HK-2 (cell line): ENCODE measurements around the gene DYRK2.
"Not testable (repeated sequence)": the region's sequence is repeated elsewhere in the genome, so short reads cannot be mapped to it uniquely, and the experiment has no call there.

Experiments
- DNase-seq: peaks from one replicate; pipeline ENCODE4 v3.0.0-alpha.2; 2018; ENCODE audit not compliant: unreplicated experiment

DYRK2 gene

GRCh38 chr12:67671419-67671818 is 22.9 kb downstream of the DYRK2 start:
- DNase-seq = no peak

DNA sequence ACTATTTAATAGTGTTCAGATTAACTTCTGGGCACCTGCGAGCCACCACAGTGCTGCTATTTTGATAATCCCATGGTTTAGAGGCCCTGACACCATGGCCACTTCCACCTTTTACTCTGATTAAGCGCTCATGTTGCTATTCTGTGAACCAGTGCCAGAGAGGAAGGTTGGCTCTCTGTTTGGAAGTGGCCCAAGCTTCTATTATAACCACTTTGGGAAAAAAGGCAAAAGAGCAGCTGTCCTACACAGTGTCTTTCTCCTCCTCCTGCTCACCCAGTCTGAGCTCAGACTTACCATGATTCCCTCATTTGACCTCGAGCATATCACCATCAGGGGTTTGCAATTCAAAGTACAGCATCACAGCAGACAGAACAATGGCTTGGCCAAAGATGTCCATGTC is 23.3 kb downstream of the DYRK2 start:
- no peak for DNase-seq

DNA sequence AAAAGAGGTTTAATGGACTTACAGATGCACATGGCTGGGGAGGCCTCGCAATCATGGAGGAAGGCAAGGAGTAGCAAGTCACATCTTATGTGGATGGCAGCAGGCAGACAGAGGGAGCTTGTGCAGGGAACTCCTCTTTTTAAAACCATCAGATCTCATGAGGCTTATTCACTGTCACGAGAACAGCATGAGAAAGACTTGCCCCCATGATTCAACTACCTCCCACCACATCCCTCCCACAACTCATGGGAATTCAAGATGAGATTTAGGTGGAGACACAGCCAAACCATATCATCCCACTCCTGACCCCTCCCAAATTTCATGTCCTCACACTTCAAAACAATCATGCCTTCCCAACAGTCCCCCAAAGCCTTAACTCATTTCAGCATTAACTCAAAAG is 24.0 kb downstream of the DYRK2 start:
- DNase-seq = not testable (repeated sequence)

- not testable (repeated sequence) for DNase-seq
Measured at GRCh38 chr12:67673509-67673908, 25.0 kb downstream of the DYRK2 start.

DNA sequence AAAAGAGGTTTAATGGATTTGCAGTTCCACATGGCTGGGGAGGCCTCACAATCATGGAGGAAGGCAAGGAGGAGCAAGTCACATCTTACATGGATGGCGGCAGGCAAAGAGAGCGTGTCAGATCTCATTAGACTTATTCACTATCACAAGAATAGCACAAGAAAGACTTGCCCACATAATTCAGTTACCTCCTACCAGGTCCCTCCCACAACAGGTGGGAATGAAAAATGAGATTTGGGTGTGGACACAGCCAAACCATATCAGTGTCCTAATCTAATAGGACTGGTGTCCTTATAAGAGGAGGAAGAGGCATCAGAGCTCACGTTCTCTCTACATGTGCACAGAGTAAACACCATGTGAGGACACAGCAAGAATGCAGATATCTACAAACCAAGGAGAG is 25.9 kb downstream of the DYRK2 start:
- DNase-seq = no peak

DNA sequence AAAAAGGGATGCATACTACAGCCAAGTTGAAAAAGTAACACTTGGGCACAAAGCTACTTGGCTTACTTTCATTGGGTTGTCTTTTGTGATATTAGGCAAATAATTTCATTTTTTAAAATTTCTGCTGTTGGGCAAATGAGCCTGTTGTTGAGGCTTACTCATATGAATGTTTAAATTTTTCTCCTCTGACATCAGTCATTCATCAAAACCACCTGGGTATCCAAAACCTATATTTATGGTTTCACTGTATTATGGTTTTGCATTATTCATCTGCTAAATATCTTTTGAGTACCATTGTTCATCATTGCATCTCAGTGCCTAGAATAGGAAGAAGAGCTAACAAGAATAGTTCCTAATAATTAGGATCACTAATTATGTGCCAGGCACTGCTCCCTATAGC is 28.1 kb downstream of the DYRK2 start:
- DNase-seq = no peak

DNA sequence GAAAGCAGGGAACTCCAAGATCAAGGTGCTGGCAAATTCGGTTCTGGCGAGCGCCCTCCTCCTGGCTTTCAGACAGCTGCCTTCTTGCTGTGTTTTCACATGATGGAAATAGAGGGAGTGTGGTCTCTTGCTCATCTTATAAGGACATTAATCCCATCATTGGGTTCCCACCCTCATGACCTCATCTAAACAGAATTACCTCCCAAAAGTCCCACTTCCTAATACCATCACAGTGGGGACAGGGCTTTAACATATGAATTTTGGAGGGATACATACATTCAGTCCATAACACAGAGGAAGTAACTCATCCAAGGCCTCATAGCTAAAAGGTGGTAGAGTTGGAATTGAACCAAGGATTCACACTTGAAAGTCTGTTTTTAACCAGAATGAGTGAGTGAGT is 28.6 kb downstream of the DYRK2 start:
- no peak for DNase-seq

- no peak for DNase-seq
Measured at GRCh38 chr12:67681105-67681778, 32.7 kb downstream of the DYRK2 start.

- no peak for DNase-seq
Measured at GRCh38 chr12:67681941-67682620, 33.5 kb downstream of the DYRK2 start.

- DNase-seq = no peak
Measured at GRCh38 chr12:67689385-67689784, 40.8 kb downstream of the DYRK2 start.

GRCh38 chr12:67690656-67691055 is 42.1 kb downstream of the DYRK2 start:
- DNase-seq = no peak

- DNase-seq = no peak
Measured at GRCh38 chr12:67691220-67691619, 42.7 kb downstream of the DYRK2 start.

DNA sequence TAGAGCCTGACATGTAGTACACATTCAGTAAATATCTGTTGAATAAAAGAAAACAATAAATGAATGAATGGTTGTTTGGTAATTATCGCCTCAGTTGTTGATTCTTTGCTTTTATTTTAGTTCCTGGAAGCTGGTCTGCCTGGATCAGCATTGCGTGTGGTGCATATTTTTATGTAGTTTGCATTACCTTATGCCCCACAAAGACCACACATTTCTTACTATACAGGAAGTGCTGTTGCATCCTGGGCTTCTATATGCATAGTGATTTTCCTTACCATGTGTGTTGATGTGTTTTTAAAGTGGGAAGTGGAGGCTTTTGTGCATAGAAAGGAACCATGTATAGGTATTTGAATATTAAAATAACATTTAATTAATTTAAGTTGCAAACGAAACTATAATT is 43.6 kb downstream of the DYRK2 start:
- DNase-seq = no peak

DNA sequence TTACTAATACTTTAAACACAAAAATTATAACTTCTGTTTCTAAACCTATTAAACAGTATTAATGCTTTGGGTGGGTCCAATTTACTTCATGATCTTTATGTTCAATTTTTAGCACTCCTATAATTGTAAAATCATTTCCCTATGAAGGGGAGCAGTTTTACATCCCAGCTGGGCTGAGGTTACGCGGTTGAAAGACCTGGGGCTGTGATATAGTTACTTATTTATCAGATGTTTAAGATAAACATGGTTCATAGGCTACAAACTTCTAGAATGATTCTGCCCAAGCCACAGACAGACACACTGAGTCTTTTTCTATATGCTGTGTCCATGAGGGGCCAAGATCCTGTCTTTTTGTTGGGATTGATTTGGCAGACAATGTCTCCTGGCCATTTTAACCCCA is 44.4 kb downstream of the DYRK2 start:
- no peak for DNase-seq

GRCh38 chr12:67693894-67694293 is 45.3 kb downstream of the DYRK2 start:
- no peak for DNase-seq

DNA sequence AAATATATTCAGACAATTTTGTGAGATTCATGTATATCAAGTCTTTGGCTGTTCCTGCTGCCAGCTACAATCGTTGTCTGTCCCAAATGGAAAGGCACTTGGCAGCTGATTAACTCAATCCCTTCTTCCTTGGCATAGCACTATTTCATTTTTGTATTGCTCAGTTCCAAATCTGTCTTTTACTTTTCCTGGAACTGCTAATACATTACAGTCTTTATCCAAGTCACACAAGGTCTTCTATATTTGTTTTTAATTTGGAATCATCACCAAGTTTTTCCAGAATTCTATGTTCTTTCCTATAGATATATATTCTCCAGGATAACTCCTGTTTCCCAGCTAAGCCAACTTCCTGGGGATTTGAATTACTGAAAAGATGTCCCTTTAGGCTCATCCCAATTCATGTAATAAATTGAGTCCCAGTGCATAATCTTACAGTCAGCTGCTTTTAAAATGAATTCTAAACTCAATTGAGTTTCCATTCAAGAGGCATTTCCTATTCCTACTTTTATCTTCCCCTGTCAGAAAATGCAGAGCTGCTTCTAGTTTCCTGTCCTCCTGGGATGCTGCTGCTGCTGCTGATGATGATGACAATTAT is 45.9 kb downstream of the DYRK2 start:
- DNase-seq = no peak

DNA sequence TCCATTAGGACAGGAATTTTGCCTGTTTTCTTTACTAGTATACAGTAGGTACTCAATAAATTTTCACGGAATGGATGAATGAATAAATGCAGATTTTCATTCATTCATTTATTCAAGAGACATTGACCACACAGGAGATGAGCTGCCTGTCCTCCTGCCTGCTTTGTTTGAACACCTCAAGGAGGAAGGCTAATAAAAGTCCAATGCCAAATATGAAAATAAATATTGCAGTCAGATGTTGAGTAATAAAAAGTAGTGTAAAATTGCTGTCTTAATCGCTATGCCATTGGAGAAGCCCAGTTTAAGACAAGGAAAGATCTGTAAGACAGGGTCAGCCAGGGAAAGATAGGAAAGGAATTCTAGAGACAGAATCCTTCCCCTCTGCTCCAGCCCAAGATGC is 47.4 kb downstream of the DYRK2 start:
- DNase-seq = no peak

GRCh38 chr12:67697443-67697842 is 48.9 kb downstream of the DYRK2 start:
- DNase-seq = no peak

- DNase-seq = no peak
Measured at GRCh38 chr12:67697967-67698366, 49.4 kb downstream of the DYRK2 start.

- no peak for DNase-seq
Measured at GRCh38 chr12:67698672-67699581, 50.4 kb downstream of the DYRK2 start.

DNA sequence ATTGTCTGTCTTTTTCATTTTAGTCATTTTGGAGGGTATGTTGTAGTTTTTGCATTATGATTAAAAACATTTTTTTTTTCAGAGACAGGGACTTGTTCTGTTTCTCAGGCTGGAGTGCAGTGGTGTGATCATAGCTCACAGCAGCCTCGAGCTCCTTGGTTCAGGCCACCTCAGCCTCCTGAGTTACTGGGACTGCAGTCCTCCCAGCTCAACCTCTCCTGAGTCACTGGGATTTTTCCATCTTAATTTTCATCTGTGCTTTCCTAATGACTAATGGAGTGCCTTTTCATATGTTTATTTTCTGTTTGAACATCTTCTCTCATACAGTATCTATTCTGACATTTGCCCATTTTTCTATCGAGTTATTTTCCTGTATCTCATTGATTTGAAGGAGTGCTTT is 52.6 kb downstream of the DYRK2 start:
- no peak for DNase-seq

GRCh38 chr12:67702136-67702535 is 53.6 kb downstream of the DYRK2 start:
- no peak for DNase-seq
